DND-41 (cell line): ENCODE measurements around the gene TMEM204.

Experiments
- ATAC-seq: fragments of 200-7000 bp; cut with Tn5 transposase; 3 replicates; pipeline ENCODE4 v1.9.1; 2021; ENCODE audit warnings: low read depth; ENCODE audit not compliant: insufficient read depth
- DNase-seq: peaks from one replicate; pipeline ENCODE4 v3.0.0-alpha.2; 2020
- H2AFZ ChIP-seq: 2 replicates; pipeline ENCODE4 v1.6.0; 2012; ENCODE audit warnings: low read depth, low read length
- H3K27ac ChIP-seq: 2 replicates; pipeline ENCODE4 v1.5.1; 2012; ENCODE audit warnings: low read length, inconsistent platforms
- H3K27me3 ChIP-seq: fragments of 200-600 bp; sonication (generic); 2 replicates; pipeline ENCODE4 v1.6.0; 2012; ENCODE audit warnings: low read length, mild to moderate bottlenecking, inconsistent platforms; ENCODE audit not compliant: insufficient read depth, poor library complexity
- H3K36me3 ChIP-seq: 2 replicates; pipeline ENCODE4 v1.5.1; 2012; ENCODE audit warnings: low read length, inconsistent platforms; ENCODE audit not compliant: insufficient read depth
- H3K4me1 ChIP-seq: 2 replicates; pipeline ENCODE4 v1.5.1; 2012; ENCODE audit warnings: mild to moderate bottlenecking, low read length; ENCODE audit not compliant: insufficient read depth
- H3K4me2 ChIP-seq: 2 replicates; pipeline ENCODE4 v1.6.0; 2012; ENCODE audit warnings: mild to moderate bottlenecking, moderate library complexity, low read length, inconsistent platforms; ENCODE audit not compliant: insufficient read depth
- H3K4me3 ChIP-seq, 2 experiments: fragments of 200-600 bp in 1 of 2; shearing (Covaris generic) in 1 of 2; 2 replicates each; pipeline ENCODE4 v1.5.1; 2012 to 2016; ENCODE audit warnings: inconsistent platforms in 2 of 2, low read length in 2 of 2, mild to moderate bottlenecking in 2 of 2, low read depth in 1 of 2, moderate library complexity in 1 of 2
- H3K79me2 ChIP-seq: 2 replicates; pipeline ENCODE4 v1.6.0; 2012; ENCODE audit warnings: low read length, inconsistent platforms; ENCODE audit not compliant: insufficient read depth
- H3K9ac ChIP-seq: 2 replicates; pipeline ENCODE4 v1.6.0; 2012; ENCODE audit warnings: low read depth, mild to moderate bottlenecking, inconsistent platforms, low read length, moderate library complexity
- H3K9me3 ChIP-seq: 2 replicates; pipeline ENCODE4 v1.5.1; 2012; ENCODE audit warnings: low read length, moderate library complexity, mild to moderate bottlenecking, inconsistent platforms; ENCODE audit not compliant: insufficient read depth, severe bottlenecking
- H4K20me1 ChIP-seq: 2 replicates; pipeline ENCODE4 v1.6.0; 2012; ENCODE audit warnings: low read length; ENCODE audit not compliant: insufficient read depth
- EZH2 ChIP-seq: IDR thresholded peaks from 3 replicates; pipeline ENCODE4 v1.6.1; 2012; ENCODE audit warnings: borderline replicate concordance, low read depth, mild to moderate bottlenecking, moderate library complexity, low read length, inconsistent platforms; ENCODE audit not compliant: severe bottlenecking
- TF ChIP-seq, protein P1 (sequence below): IDR thresholded peaks from 2 replicates; pipeline ENCODE4 v1.5.1; 2012; ENCODE audit warnings: borderline replicate concordance, low read length, moderate library complexity, mild to moderate bottlenecking; ENCODE audit not compliant: poor library complexity, severe bottlenecking; ENCODE audit errors: extremely low read depth

The TMEM204 gene

DNA sequence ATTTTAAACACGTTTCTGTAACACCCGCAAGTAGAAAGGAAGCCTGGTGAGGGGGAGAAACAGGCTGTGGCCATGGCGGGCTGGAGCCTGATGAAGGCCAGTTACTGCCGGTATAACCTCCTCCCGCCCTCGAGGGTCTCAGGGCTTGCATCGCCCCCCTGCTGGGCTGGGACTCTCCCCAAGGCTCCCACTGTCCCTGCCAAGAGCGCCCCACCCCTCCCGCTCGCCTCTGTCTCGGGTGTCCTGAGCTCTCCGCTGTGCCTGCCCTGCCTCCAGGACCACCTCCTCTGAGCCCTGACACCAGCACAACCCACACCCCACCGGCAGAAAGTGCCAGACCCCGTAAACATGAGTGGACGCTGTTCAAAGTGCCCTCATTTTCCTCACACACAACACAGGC lies 18.7 kb downstream of the TMEM204 start:
- DNase-seq (no peak), ATAC-seq (no peak)
- TF ChIP-seq, protein P1, sequence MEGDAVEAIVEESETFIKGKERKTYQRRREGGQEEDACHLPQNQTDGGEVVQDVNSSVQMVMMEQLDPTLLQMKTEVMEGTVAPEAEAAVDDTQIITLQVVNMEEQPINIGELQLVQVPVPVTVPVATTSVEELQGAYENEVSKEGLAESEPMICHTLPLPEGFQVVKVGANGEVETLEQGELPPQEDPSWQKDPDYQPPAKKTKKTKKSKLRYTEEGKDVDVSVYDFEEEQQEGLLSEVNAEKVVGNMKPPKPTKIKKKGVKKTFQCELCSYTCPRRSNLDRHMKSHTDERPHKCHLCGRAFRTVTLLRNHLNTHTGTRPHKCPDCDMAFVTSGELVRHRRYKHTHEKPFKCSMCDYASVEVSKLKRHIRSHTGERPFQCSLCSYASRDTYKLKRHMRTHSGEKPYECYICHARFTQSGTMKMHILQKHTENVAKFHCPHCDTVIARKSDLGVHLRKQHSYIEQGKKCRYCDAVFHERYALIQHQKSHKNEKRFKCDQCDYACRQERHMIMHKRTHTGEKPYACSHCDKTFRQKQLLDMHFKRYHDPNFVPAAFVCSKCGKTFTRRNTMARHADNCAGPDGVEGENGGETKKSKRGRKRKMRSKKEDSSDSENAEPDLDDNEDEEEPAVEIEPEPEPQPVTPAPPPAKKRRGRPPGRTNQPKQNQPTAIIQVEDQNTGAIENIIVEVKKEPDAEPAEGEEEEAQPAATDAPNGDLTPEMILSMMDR: no peak
- no peak for TF ChIP-seq EZH2
- Histone ChIP-seq H3K9ac (no peak overlapping the region), H4K20me1 (no peaks in the 10 kb centered on the region), H3K4me3 (no peak overlapping the region), H3K4me2 (no peak overlapping the region), H3K36me3 (peaks cover 6% of the 10 kb centered on the region; the same call in 1 of the 2 replicates), H3K9me3 (no peaks in the 10 kb centered on the region), H3K4me1 (no peaks in the 10 kb centered on the region), H3K79me2 (no peaks in the 10 kb centered on the region), H2AFZ (no peak overlapping the region), H3K27ac (no peak overlapping the region), H3K27me3 (no peaks in the 10 kb centered on the region)

DNA sequence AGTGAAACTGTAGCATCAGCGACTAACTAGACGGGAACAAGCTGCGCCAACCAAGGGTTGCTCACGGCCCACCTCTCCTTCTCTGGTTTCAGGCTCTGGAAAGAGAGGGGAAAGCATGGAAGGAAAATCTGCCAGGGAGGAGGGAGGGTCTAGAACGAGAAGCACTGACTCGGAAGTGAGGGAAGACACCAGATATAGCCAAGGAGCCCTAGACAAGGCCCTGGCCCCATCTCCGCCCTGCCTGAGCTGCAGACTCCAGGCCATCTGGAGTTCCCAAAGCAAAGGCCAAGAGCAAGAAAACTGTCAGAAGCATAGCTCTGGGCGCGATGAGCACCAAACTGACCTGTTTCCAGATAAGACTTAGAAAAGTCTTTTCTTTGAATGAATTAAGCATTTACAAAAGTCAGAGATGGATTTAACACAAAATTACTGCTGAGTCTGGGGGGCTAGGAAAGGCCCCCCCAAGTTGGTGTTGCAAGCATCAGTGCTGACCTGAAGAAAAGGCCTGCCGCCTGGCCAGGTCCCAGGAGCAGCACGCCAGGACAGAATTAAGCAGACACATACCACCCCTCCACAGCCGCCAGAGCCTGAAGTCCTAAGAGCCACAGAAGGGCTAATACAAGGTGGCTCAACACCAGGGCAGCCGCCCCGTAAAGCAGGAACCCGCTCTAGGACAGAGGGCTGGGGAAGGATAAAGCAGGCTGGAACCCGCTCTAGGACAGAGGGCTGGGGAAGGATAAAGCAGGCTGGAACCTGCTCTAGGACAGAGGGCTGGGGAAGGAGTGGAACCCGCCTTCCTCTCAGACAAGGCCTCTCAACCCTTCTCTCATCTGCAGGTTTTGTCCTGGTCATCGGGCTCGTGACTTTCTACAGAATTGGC lies 20.7 kb downstream of the TMEM204 start:
- Histone ChIP-seq H4K20me1 (no peaks in the 10 kb centered on the region), H3K79me2 (no peaks in the 10 kb centered on the region), H3K9ac (no peak overlapping the region), H3K9me3 (no peaks in the 10 kb centered on the region), H3K27ac (no peak overlapping the region), H3K4me2 (no peak overlapping the region), H3K27me3 (no peaks in the 10 kb centered on the region), H2AFZ (no peak overlapping the region), H3K4me3 (no peak overlapping the region), H3K36me3 (peaks cover 16% of the 10 kb centered on the region), H3K4me1 (no peaks in the 10 kb centered on the region)
- ATAC-seq (no peak), DNase-seq (no peak)
- no peak for TF ChIP-seq EZH2
- TF ChIP-seq, protein P1: no peak

DNA sequence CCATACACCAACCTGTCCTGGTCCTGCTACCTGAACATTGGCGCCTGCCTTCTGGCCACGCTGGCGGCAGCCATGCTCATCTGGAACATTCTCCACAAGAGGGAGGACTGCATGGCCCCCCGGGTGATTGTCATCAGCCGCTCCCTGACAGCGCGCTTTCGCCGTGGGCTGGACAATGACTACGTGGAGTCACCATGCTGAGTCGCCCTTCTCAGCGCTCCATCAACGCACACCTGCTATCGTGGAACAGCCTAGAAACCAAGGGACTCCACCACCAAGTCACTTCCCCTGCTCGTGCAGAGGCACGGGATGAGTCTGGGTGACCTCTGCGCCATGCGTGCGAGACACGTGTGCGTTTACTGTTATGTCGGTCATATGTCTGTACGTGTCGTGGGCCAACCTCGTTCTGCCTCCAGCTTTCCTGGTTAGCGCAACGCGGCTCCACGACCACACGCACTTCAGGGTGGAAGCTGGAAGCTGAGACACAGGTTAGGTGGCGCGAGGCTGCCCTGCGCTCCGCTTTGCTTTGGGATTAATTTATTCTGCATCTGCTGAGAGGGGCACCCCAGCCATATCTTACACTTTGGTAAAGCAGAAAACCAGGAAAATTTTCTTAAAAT lies 21.5 kb downstream of the TMEM204 start:
- H4K20me1 ChIP-seq: no peaks in the 10 kb centered on the region
- H3K27ac ChIP-seq: no peak overlapping the region

More for the DNA sequence above, 21.5 kb downstream of the TMEM204 start:
- Histone ChIP-seq H3K79me2 (no peaks in the 10 kb centered on the region), H3K4me1 (no peaks in the 10 kb centered on the region), H3K27me3 (no peaks in the 10 kb centered on the region), H2AFZ (no peak overlapping the region), H3K9ac (no peak overlapping the region), H3K9me3 (no peaks in the 10 kb centered on the region), H3K36me3 (peaks cover 20% of the 10 kb centered on the region), H3K4me3 (no peak overlapping the region), H3K4me2 (no peak overlapping the region)
- TF ChIP-seq EZH2: no peak
- TF ChIP-seq, protein P1: no peak
- no peak for ATAC-seq
- DNase-seq: no peak
